Activated T-helper 1 cell treated with anti-CD3 and anti-CD28 coated beads, Interleukin-2, amount 50 U/mL, for 16 hours (primary cell): ENCODE data around the gene MRPL3.

Source experiments
- DNase-seq, 2 donors: peaks; one replicate each; pipeline ENCODE4 v3.0.0-alpha.2; 2020; ENCODE audit warnings: low read depth in 1 of 2, low spot score in 1 of 2

MRPL3 gene

DNA sequence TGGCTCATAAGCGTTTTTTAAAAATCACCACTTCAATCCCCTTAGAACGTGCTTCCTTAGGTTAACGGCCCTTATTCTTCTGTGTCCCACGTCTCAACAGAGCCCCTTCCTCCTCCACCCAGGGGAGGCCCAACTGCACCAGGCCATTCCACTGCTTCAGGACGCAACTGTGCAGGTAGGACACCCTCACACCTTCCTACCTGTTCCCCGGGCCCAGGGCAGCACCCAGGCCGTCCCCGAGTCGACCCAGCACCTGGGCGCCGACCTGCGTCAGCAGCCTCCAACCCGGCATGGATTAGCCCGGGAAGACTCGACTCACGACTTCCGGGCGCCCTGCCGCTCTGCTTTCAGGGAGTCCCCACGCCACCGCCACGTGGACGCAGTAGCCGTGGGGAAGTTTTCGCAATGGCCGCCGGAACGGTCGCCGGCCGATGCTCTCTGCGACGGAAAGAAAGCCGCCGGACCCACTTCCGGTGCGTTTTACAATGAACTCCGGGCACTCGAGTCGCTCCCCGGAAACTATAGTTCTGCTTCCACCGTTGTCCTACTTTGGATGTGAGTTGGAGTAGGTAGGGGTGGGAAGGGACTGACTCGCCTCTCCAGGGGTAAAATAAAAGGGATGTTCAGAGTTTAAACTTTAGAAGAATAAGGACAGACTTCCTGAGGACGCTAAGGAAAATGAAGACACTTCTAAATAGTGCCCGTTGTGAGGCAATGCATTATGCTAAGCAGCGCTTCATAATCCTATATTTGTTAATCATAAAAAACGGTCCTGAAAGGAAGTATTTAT lies at the start of gene MRPL3:
MRPL3 (minus strand) TSS at position 442 of the 790 bp plus-strand sequence; CDS start at position 292, 150 bp downstream.
- peak; percentile 64 to 76 for DNase-seq

DNA sequence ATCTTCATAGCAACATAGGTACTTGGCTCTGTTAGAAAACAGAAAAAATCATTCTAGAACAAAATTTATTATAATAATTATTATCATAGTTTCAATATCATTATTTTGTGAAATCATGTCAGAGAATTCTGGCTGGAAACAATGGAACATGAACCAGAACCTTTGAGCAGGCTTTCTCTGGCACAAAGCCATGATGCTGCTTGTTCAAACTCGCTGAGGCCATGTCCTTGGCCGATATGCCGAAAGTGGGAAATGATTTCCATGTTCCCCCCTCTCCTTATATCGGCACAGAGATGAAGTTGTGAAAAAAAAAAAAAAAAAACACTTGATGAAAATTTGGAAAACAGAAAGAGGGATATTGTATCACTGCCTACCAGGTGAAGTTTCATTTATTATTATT lies 49.0 kb upstream of the MRPL3 start:
- DNase-seq, result no peak

DNA sequence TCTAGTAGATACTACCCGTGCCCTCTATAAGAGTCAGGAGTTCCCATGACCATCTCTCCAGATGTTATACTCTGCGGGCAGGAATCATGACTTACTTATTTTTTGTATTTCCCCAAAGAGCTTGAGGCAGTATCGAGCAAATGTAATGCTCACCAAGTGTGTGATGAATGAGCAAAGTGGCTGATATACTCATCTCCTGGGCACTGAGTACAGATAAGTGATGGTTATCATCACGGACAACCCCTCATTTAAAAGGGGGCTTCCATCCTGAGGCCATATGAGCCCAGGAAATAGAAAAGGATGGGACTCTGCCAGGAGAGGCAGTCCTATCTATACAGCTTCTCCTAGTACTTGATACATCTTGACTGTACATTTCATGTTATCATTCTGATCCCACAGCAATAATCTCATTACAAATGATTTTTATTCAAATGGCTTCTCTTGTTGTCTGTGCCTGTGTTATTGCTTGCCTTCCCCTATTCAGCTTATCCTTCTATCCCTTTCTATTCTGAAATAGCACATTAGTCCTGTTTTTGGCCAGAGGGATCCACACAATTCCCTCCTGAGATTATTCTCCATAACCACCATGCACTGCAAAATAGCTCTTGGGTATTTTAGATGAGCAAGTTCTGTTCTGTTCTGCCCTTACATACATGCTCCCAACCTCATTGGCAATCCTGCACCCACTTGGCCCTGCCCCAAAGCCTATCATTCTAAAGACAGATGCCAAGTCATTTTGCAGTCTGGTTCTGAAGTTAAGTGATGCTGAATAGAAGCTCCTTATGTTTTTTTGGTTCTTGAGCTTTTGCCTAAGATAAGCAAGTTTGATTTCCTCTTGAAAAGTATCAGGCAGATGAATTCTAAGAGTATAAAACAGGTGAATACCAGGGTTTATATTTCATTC lies 48.0 kb upstream of the MRPL3 start:
- no peak for DNase-seq

DNA sequence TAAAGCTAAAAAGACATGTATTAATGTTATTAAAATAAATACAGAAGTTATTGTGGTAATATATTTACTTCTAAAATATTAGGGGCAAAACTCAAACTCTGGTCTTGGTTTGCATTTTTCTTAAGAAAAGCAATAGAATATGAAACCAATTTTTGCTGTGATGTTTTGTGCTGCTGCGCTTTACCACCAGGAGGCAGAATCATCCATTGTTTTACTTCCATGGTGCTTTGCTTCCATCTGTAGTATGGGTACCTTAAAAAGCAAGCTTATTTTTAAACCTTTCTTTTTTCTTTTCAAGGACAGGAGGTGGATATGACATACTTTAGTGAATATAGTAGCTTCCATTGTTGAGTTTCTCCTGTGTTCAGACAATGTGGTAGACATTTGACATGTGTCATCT lies 46.6 kb upstream of the MRPL3 start:
- DNase-seq, result no peak

DNA sequence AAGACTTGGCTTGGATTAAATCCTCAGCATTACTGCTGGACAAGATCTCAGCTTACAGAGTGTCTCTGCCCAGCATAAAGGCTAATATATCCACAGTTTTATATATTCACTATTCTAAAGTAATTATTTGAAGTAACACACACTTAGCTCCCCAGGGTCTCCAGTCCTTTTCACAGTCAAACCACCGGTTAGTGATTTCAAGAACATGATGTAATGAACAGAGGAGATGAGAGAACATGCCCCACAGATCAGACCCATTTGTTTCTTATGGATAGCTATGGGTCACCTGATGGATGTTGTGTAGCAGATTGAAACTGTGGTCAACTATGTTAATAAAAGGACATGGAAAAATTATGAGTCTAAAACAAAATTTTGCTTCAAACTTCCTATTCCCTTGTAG lies 44.8 kb upstream of the MRPL3 start:
- DNase-seq, result no peak

DNA sequence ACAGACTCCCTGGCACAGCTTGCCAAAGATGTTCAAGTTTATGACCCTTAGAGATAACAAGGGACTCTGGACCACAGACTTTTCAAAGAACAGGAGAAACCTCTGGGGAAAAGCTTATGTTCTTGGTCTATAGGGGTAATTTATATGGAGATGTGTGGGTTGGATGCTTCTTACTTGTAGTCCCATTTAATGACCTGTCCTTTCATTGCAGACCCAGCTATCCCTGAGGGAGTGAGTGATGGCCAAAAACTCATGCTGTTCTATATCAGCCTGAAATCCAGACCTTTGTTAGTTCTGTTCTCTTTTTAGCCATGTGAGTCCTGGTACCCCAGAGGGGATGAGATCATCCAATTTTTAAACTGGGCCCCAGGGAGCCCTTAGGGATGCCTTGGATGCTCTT lies 43.7 kb upstream of the MRPL3 start:
- no peak for DNase-seq

DNA sequence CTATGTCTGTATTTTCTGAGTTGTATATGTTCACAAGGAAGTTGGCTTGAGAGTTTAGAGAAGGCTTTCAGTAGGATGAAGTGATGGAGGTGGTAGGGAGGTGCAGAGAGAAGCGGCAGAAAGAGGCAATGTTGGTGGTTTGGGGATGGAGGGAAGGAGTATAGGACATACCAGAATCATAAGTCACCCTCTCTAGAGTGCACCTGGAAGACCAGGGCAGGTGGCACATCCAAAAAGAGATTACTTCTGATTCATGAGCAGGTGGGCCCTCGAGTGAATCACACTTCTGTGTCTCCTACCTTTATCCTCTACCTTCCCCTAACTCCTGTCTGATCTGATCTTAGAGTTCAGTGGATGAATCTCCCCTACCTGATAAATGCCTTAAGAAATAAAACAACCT lies 41.8 kb upstream of the MRPL3 start:
- DNase-seq, result no peak

DNA sequence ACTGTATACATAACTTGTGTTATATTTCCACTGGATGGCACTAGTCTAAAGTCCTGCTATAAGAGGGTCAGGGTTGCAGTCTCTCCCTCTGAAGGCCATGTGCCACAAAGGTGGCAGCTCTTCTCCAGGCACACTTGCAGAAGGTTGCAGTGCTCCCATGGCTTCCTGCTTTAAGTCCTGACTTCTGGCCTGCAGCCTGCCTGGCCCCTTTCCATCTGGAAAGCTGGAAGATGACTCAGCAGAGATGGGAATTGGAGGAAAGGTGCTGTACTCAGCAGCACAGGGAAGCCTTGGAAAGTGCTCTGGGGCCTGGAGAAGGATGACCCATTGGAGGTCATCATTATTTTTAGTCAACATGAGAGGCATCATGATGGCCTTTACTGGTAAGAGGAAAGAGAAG lies 40.9 kb upstream of the MRPL3 start:
- DNase-seq, result no peak

DNA sequence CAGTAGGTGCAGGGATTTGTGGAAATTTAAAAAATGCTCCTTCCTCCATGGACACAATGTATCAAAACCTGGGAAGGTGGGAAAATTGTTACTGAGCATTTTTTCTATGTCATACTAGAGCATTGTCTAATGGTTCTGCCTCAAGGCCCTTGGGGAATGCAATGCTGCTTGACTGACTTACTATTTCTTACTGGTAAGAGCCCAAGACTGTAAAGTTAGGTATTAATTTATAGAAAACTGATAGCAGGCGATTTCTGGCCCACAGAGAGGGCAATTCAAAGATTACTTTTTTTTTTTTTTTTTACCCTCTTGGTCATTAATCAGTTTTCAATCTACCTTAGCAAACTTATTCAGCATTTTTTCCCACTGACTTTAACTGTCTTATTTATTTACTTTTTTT lies 38.5 kb upstream of the MRPL3 start:
- no peak for DNase-seq

DNA sequence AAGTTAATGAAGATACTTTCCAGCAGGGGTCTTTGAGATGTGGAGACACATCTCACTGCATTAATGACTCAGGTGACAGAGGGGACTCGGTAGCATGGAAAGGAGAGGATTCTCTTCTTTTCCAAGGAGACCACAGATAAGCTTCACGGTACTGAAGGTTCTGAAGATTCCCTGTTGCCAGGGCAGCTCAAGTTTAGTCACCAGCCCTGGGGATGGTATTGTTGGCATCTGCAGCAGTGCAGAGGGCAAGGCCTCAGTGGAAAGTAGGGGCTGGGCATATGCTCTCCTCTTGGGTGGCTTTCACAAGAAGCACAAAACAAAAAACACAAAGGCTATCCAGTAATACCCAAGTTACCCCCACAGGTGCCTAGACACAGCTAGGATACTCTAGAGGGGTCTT lies 38.0 kb upstream of the MRPL3 start:
- DNase-seq, result no peak

DNA sequence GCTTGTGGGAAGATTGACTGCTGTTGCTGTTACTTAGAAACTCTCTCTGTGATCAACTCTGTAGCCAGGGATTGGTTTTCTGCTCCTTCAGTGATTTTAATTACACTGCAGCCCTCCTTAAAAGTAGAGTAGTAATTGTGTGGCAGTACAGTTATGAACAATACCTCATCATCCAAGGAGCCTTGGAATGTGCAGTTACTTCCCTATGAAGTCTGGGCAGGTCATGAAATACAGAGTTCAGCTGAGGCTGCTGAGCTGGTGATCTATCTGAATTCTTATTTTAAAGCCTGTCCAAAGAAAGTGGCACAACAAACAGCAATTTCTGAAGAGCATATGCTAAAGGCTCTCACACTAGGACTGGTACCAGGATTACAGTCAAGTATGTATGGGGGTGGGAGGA lies 37.4 kb upstream of the MRPL3 start:
- DNase-seq, result no peak

DNA sequence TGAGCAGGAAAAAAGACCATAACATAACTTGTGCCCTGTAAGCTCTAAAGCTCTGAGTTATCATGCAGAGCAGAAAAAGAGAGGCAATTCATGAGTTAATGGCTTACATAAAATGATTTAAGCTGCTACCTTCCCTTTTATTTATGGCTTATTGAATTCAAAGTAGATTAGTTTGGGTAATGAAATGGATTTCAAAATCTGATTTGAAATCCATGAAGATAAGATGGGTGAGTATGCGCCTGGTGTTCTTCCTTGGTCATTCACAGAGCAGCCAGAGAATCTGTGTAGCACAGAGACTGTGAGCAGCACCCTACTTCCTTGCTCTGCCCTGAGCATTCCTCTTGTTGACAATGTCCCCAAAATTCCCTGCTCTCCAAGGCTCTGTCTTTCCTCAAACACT lies 36.2 kb upstream of the MRPL3 start:
- DNase-seq, result no peak

DNA sequence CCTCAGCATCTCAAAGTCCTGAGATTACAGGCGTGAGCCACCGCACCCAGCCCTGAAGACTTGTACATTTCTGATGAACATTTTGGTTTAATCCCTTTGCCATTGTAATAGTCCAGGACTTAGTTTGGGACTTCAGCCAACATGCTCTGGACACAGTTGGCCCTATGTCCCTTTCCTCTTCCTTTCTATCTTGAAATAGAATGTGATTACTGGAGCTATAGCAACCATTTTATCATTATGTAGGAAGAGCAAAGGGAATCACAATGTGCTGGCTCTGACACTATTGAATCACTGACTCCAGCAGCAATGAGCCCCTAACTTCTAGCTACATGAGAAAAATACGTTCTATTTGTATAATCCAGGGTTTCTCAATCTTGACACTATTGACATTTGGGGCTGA lies 34.8 kb upstream of the MRPL3 start:
- DNase-seq, result no peak

DNA sequence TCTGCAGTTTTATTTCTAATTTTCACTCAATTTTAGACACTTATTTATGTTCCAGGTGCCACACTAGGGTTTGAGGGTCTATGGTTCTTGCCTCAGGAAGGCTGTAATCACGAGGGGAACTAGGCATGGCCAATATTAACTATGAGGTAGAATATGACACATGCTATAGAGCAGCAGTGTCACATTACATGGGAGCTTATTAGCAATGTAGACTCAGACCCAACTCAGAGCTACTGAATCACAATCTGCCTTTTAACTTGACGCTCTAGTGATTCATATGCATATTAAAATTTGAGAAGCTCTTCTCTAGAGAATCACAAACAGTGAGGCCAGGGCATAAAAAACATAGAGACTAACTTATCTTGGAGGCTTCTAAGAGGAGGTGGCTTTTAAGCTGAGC lies 32.8 kb upstream of the MRPL3 start:
- DNase-seq, result no peak

DNA sequence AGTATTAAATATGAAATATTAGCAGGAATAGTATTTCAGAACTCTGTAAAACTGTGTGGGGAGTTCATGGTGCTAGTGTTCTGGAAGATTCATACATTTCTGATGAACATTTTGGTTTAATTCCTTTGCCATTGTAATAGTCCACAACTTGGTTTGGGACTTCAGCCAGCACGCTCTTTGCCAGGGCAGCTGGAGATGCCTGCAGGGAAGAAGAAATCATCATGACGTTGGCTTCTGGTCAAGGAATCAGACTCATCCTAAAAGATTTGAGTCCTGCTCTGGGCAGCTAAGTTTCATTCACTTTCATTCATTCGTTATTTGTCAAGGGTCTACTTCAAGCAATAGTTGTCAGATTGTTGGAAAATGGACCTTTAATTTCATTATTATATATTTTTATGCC lies 32.4 kb upstream of the MRPL3 start:
- no peak for DNase-seq

DNA sequence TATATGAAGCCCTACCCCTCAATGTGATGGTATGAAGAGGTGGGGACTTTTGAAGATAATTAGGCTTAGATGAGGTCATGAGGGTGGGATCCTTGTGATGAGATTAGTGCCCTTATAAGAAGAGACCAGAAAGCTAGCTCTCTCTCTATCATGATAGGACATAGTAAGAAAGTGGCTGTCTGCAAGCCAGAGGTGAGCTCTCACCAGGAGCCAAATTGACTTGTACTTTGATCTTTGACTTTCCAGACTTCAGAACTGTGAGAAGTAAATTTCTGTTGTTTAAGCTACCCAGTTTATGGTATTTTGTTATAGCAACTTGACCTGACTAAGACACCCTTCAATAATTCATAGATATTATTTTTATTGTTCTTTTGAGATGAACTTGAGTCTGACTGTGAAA lies 29.9 kb upstream of the MRPL3 start:
- DNase-seq, result no peak

DNA sequence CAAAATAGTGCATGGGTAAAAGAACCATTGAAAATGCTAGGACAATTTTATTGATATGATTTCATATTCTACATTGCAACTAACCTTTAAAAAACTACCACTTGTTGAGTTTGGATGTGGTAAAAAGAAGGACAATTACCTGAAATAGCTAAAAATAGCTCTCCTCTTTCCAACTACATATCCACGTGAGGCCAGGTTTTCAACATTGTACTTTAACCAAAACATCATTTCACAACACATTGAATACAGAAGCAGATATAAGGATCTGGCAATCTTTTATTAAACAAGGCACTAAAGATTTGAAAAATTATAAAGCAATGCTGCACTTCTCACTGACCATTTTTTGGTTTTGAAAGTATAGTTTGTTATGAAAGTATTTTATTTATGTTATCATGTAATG lies 28.1 kb upstream of the MRPL3 start:
- DNase-seq, result no peak

DNA sequence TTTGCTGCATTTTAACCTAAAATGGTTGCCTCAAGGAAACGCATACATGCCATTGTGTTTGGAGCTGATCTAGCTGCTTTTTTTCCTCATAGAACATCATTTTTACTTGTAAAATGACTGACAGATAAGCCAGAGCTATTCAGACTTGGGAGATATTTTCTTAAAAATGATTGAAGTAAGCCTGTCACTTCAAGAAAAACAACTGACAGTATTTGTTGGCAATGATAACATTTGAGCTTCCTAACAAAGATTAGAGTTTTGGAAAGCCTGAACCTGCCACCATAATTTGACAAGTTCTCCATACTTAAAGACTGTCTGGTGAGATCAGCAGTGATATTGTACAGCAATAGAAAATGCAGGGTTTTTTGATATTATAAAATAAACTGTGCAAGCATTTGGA lies 27.6 kb upstream of the MRPL3 start:
- no peak for DNase-seq

DNA sequence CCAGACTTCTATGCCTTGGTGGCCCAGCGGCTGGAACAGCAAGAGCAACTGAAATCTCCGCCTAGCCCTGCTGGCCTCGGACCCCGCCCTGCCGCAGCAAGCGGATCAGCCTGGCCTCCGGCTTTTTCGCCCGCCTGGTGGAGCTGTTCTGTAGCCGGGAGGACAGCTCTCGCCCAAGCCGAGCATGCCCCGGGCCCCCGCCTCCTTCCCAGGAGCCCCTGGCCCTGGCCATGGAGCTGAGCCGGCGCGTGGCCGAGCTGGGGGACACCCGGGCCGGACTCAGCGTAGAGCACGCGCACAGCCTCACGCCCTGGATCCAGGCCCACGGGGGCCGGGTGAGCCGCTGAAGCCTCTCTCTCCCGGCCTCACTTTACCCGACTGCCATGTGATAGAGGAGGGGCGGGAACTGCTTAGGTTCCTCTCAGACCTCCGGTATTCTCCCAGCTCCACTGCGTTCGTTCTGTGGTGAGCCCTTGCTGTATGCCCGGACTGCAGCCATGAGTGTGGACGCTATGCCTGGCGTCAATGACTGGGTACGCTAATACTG lies 24.1 kb upstream of the MRPL3 start:
- no peak for DNase-seq

DNA sequence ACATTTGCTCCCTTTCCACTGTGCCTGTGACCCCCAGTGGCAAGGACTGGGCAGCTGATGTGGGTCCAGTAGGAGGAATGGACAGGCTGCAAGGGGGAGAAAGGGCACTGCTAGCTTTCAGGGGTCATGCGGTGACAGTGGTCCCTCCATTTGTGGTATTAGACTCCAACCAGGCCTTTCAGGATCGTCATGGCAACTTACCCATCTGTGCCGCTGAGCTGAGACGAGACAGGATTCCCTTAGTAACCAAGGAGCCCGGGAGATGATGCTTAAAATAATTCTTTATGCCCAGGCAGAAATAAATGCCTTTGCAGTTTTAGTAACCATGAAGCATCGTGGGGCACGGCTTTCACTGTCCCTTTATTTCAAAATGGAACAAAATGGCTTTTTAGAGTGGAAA lies 15.9 kb upstream of the MRPL3 start:
- no peak for DNase-seq

DNA sequence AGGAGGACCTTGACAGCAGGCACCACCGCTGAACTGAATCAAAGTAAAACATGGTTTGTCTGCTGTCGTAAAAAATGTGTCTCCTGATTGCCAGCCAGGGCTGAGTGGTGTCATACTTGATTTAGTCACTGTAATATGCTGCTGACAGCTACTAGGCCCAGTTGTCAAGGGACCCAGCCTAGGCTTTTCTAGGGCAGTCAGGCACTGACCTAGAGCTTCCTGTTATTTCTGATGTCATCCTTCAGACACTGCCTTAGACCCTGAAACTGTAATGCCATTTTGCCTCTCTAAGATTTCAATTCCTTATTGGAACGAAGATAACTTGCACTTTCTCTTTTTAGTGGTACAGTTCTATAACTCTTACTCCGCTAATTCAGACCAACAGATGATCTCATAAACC lies 2.6 kb upstream of the MRPL3 start:
- DNase-seq, result no peak

DNA sequence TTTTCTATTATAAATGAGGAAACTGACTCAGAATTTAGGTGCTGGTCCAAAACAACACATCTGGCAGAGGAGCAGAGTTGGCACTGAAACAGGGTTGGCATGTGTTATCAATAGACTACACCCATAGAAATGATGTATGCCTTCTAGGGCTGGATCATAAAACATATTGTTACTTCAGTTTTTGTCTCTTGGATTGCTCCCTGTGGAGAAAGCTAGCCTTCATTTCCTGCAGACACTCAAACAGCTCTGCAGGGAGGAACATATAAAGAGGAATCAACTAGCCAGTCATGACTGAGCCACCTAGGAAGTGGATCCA lies 507 bp upstream of the MRPL3 start:
- no peak for DNase-seq
